Suprapubic skin (tissue), 4 donors: Measurements from ENCODE around the gene SLC9A2.

Experiments
- CTCF ChIP-seq, 2 donors: fragments of 200-600 bp in 1 of 2; fragments of 450-650 bp in 1 of 2; sonication (generic) in 1 of 2; IDR thresholded peaks; one replicate each; pipeline ENCODE4 v1.5.1; 2016 to 2019; ENCODE audit warnings: antibody characterized with exemption in 2 of 2, mild to moderate bottlenecking in 1 of 2, moderate library complexity in 1 of 2
- POLR2A ChIP-seq, 2 donors: fragments of 450-650 bp; IDR thresholded peaks; one replicate each; pipeline ENCODE4 v1.6.1; 2017; ENCODE audit warnings: antibody characterized with exemption in 2 of 2, mild to moderate bottlenecking in 2 of 2, moderate library complexity in 2 of 2
- POLR2AphosphoS5 ChIP-seq, 3 donors: sonication (generic); formaldehyde crosslinking; IDR thresholded peaks; one replicate each; pipeline ENCODE4 v1.6.1; 2017; ENCODE audit warnings: antibody characterized with exemption in 3 of 3

- no peak for TF ChIP-seq POLR2AphosphoS5 (IDR thresholded peaks at IDR 0.05)
- TF ChIP-seq CTCF (IDR thresholded peaks at IDR 0.05): no peak
- TF ChIP-seq POLR2A (IDR thresholded peaks at IDR 0.05): peak in 1 of 2 donors; percentile 47
Observed at GRCh38 chr2:102736410-102737409, 117.4 kb downstream of the SLC9A2 start.
